GM12873 (cell line): ENCODE measurements around the gene HDAC6.

Experiments
- CTCF ChIP-seq: IDR thresholded peaks from 2 replicates; pipeline ENCODE4 v1.5.1; 2012; ENCODE audit warnings: low read depth, mild to moderate bottlenecking, moderate library complexity, low read length, control low read depth; ENCODE audit not compliant: insufficient read depth; ENCODE audit errors: missing control alignments

Gene HDAC6

GRCh38 chrX:48801280-48802088 is at the start of gene HDAC6:
Gene HDAC6, plus strand, starts transcription at chrX:48802067. Its CDS starts 626 bp downstream, at chrX:48802693.
- TF ChIP-seq CTCF = no peak

- TF ChIP-seq CTCF = no peak
These were observed 49.4 kb upstream of the HDAC6 start for GRCh38 chrX:48752498-48752897.

GRCh38 chrX:48753708-48754228 is 48.1 kb upstream of the HDAC6 start:
- no peak for TF ChIP-seq CTCF

GRCh38 chrX:48754238-48754637 is 47.6 kb upstream of the HDAC6 start:
- TF ChIP-seq CTCF = no peak

- peak; percentile 12 for TF ChIP-seq CTCF
These were observed 40.0 kb upstream of the HDAC6 start, which contains the start of gene GLOD5 for GRCh38 chrX:48761674-48762471. Gene GLOD5, plus strand, starts transcription at chrX:48761747. Its CDS starts 44 bp downstream, at chrX:48761791.

GRCh38 chrX:48769230-48769629 is 32.6 kb upstream of the HDAC6 start:
- no peak for TF ChIP-seq CTCF

GRCh38 chrX:48770296-48770695 is 31.6 kb upstream of the HDAC6 start:
- no peak for TF ChIP-seq CTCF
